Spinal cord (tissue), 10 donors: Measurements from ENCODE around the gene DHRS4L2. TPM values are rescaled to one million over a fixed set of nuclear protein-coding genes. Genes with fewer than 3 reads are reported as not detected.
"Not testable (repeated sequence)": the region's sequence is repeated elsewhere in the genome, so short reads cannot be mapped to it uniquely, and the experiment has no call there.

ENCODE experiments used
- DNase-seq, 6 donors: peaks; one replicate each; pipeline versions ENCODE4 v3.0.0 to v3.0.0-alpha.2; 2013 to 2015; ENCODE audit warnings: low spot score in 6 of 6, low read depth in 4 of 6
- H3K27ac ChIP-seq: one replicate; pipeline ENCODE4 v1.5.1; 2013; ENCODE audit warnings: low read depth, low read length, control low read depth
- H3K27me3 ChIP-seq: one replicate; pipeline ENCODE4 v1.6.1; 2013; ENCODE audit warnings: low read length; ENCODE audit not compliant: control insufficient read depth, insufficient read depth
- H3K36me3 ChIP-seq: one replicate; pipeline ENCODE4 v1.6.1; 2013; ENCODE audit warnings: low read length; ENCODE audit not compliant: control insufficient read depth, insufficient read depth
- H3K4me1 ChIP-seq: one replicate; pipeline ENCODE4 v1.6.1; 2013; ENCODE audit warnings: low read length; ENCODE audit not compliant: control insufficient read depth, insufficient read depth
- H3K4me3 ChIP-seq: one replicate; pipeline ENCODE4 v1.5.1; 2013; ENCODE audit warnings: low read depth, low read length, control low read depth
- H3K9me3 ChIP-seq: one replicate; pipeline ENCODE4 v1.6.1; 2013; ENCODE audit warnings: low read length; ENCODE audit not compliant: control insufficient read depth, insufficient read depth
- WGBS: methylation state at CpG from one replicate; pipeline ENCODE4 v1.1.5; 2013; ENCODE audit warnings: missing lambda C conversion rate; ENCODE audit not compliant: insufficient coverage; 5-methylcytosine and 5-hydroxymethylcytosine counted together
- polyA plus RNA-seq, 2 donors: library from polyadenylated mRNA; unstranded; fragments of 120-200 nt; gene quantifications; one replicate each; pipeline ENCODE4 v1.2.1, GENCODE V29; 2013; ENCODE audit not compliant: insufficient read length in 2 of 2
- total RNA-seq, 2 donors: library from RNA; depleted of rRNA in 1 of 2; stranded (reverse); fragments of 120-200 nt in 1 of 2; fragments of >200 nt in 1 of 2; gene quantifications; one replicate each; pipeline versions ENCODE4 v1.2.3 to v1.2.4, GENCODE V29; 2013 to 2014
- donor health status: healthy.

DHRS4L2 gene
- total and polyA plus RNA-seq, 4 donors: 5.6 to 22.5 (median 13.9) TPM

- no peak for DNase-seq
- Histone ChIP-seq H3K27ac (no peak overlapping the region), H3K9me3 (no peaks in the 10 kb centered on the region), H3K36me3 (no peaks in the 10 kb centered on the region), H3K4me3 (no peak overlapping the region), H3K4me1 (peaks cover 7% of the 10 kb centered on the region), H3K27me3 (no peaks in the 10 kb centered on the region)
- WGBS: 86% methylated on average over 1 of the region's 2 CpGs
These were observed 44.1 kb downstream of the DHRS4L2 start for GRCh38 chr14:24032727-24033418.

GRCh38 chr14:24035769-24036168 lies 47.0 kb downstream of the DHRS4L2 start:
- not testable (repeated sequence) for H3K27ac ChIP-seq, H3K4me1 ChIP-seq, H3K36me3 ChIP-seq, H3K9me3 ChIP-seq, H3K27me3 ChIP-seq, DNase-seq
- H3K4me3 ChIP-seq: peak overlapping the region; percentile 49
- WGBS: 33% methylated on average over 1 of the region's 4 CpGs

- no peaks in the 10 kb centered on the region for H3K27me3 ChIP-seq
- WGBS: under 1% methylated on average over 50 of the region's 50 CpGs
These were observed 47.6 kb downstream of the DHRS4L2 start for GRCh38 chr14:24036169-24036962.

GRCh38 chr14:24036963-24037657 lies 48.4 kb downstream of the DHRS4L2 start:
- H3K27me3 ChIP-seq, H3K4me1 ChIP-seq, H3K36me3 ChIP-seq, H3K9me3 ChIP-seq, DNase-seq: not testable (repeated sequence)
- H3K4me3 ChIP-seq: peak overlapping the region; percentile 49
- whole genome bisulfite sequencing: 31% methylated on average over 4 of the region's 10 CpGs
- H3K27ac ChIP-seq: peak overlapping the region; percentile 71

More at GRCh38 chr14:24036169-24036962, 47.6 kb downstream of the DHRS4L2 start:
- Histone ChIP-seq H3K9me3 (no peaks in the 10 kb centered on the region), H3K4me1 (peaks cover 7% of the 10 kb centered on the region), H3K27ac (peak overlapping the region; percentile 71), H3K36me3 (no peaks in the 10 kb centered on the region), H3K4me3 (peak overlapping the region; percentile 49)
- peak in 4 of 6 donors; percentile 36 to 87 (median 66) for DNase-seq

- DNase-seq: peak in 1 of 6 donors; percentile 14
- H3K9me3 ChIP-seq: no peaks in the 10 kb centered on the region
These were observed 48.9 kb downstream of the DHRS4L2 start for GRCh38 chr14:24037658-24038037.

GRCh38 chr14:24038686-24039085 lies 50.0 kb downstream of the DHRS4L2 start:
- DNase-seq: no peak
- Histone ChIP-seq H3K9me3 (no peaks in the 10 kb centered on the region), H3K36me3 (no peaks in the 10 kb centered on the region), H3K27me3 (no peaks in the 10 kb centered on the region), H3K27ac (no peak overlapping the region), H3K4me3 (no peak overlapping the region), H3K4me1 (peaks cover 7% of the 10 kb centered on the region)
- WGBS: 93% methylated on average over 1 of the region's 2 CpGs

More at GRCh38 chr14:24037658-24038037, 48.9 kb downstream of the DHRS4L2 start:
- WGBS: 58% methylated on average over 13 of the region's 14 CpGs
- Histone ChIP-seq H3K4me3 (no peak overlapping the region), H3K27me3 (no peaks in the 10 kb centered on the region), H3K27ac (no peak overlapping the region), H3K36me3 (no peaks in the 10 kb centered on the region), H3K4me1 (peaks cover 7% of the 10 kb centered on the region)

GRCh38 chr14:24040692-24041091 lies 52.0 kb downstream of the DHRS4L2 start:
- Histone ChIP-seq H3K4me3 (no peak overlapping the region), H3K9me3 (no peaks in the 10 kb centered on the region), H3K27me3 (no peaks in the 10 kb centered on the region), H3K4me1 (peaks cover 7% of the 10 kb centered on the region), H3K36me3 (no peaks in the 10 kb centered on the region), H3K27ac (no peak overlapping the region)
- 57% methylated on average over 2 of the region's 2 CpGs for WGBS
- DNase-seq: no peak

GRCh38 chr14:24042746-24043145 lies 54.0 kb downstream of the DHRS4L2 start:
- DNase-seq: peak in 1 of 6 donors; percentile 43
- no peak overlapping the region for H3K27ac ChIP-seq
- no peaks in the 10 kb centered on the region for H3K4me1 ChIP-seq
- no peak overlapping the region for H3K4me3 ChIP-seq
- WGBS: 35% methylated on average over 4 of the region's 5 CpGs
- H3K36me3 ChIP-seq: no peaks in the 10 kb centered on the region
- no peaks in the 10 kb centered on the region for H3K27me3 ChIP-seq
- no peaks in the 10 kb centered on the region for H3K9me3 ChIP-seq

- not testable (repeated sequence) for H3K9me3 ChIP-seq, H3K4me3 ChIP-seq, H3K27ac ChIP-seq, DNase-seq, H3K27me3 ChIP-seq, H3K36me3 ChIP-seq
- peaks cover 23% of the 10 kb centered on the region for H3K4me1 ChIP-seq
- WGBS: no CpG with 5 or more reads among the region's 2 CpGs
These were observed 60.3 kb downstream of the DHRS4L2 start for GRCh38 chr14:24049002-24049401.
